ENCODE results near the gene SIPA1L3.

The SIPA1L3 gene

DNA sequence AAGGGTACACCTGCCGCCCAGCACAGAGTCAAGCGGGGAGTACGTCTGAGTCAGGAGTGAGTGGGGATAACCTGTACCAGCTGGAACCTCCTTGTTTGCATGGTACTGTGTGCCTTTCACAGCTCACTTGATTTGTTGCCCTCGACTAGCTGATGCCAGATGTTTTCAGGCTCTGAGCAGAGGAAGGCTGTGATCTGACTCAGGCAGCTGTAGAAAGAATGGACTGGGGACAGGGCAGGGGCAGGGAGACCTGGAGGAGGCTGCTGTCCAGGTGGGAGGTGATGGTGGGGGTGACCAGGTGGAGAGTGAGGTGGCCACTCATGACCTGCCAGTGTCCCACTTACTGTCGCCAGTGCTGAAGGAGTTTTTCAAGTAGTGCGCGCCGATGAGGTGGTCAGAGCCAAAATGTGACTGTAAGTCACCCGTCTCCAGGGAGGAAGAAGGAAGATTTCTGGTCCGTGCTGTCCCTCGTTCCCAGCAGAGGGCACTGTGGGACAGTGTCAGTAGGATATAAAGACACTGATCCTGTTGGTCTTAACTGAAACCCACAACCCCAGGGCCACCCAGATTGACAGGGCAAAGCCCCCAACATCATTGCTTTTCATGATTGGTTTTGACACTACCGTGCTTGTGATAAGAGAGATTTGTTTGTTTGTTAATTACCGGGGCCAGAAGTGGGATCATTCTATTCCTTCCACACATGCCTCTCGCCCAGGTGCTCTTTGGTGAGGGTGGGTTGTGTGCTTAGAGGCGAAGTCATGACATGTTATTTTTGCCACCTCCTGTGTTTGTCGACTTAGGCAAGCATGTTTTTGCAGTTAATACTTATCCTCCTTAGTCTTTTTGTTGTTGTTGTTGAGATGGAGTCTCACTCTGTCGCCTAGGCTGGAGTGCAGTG lies 188.7 kb downstream of the SIPA1L3 start:
- Mint-ChIP-seq H3K9me3 (peaks cover 7% of the 10 kb centered on the region), H3K27ac (peak overlapping the region; percentile 28), H3K27me3 (no peaks in the 10 kb centered on the region), H3K4me3 (no peak overlapping the region), H3K36me3 (ENCODE audit: low read depth) (peaks cover 18% of the 10 kb centered on the region), H3K4me1 (ENCODE audit: low read depth) (peaks cover 5% of the 10 kb centered on the region)

- no peak overlapping the region for H3K4me3 Mint-ChIP-seq
- H3K4me1 Mint-ChIP-seq (ENCODE audit: low read depth) = peaks cover 5% of the 10 kb centered on the region
- H3K27ac Mint-ChIP-seq = no peak overlapping the region
- no peaks in the 10 kb centered on the region for H3K27me3 Mint-ChIP-seq
- H3K9me3 Mint-ChIP-seq = peaks cover 7% of the 10 kb centered on the region
- H3K36me3 Mint-ChIP-seq (ENCODE audit: low read depth) = peaks cover 24% of the 10 kb centered on the region
These were observed 193.0 kb downstream of the SIPA1L3 start for GRCh38 chr19:38099966-38100365.

- no peaks in the 10 kb centered on the region for H3K27me3 Mint-ChIP-seq
- no peak overlapping the region for H3K4me3 Mint-ChIP-seq
- H3K4me1 Mint-ChIP-seq (ENCODE audit: low read depth) = peaks cover 3% of the 10 kb centered on the region
- H3K27ac Mint-ChIP-seq = no peak overlapping the region
- peaks cover 27% of the 10 kb centered on the region for H3K36me3 Mint-ChIP-seq (ENCODE audit: low read depth)
- H3K9me3 Mint-ChIP-seq = peaks cover 7% of the 10 kb centered on the region
These were observed 193.6 kb downstream of the SIPA1L3 start for GRCh38 chr19:38100589-38100988.

GRCh38 chr19:38101723-38102122 lies 194.7 kb downstream of the SIPA1L3 start:
- peaks cover 36% of the 10 kb centered on the region for H3K36me3 Mint-ChIP-seq (ENCODE audit: low read depth)

DNA sequence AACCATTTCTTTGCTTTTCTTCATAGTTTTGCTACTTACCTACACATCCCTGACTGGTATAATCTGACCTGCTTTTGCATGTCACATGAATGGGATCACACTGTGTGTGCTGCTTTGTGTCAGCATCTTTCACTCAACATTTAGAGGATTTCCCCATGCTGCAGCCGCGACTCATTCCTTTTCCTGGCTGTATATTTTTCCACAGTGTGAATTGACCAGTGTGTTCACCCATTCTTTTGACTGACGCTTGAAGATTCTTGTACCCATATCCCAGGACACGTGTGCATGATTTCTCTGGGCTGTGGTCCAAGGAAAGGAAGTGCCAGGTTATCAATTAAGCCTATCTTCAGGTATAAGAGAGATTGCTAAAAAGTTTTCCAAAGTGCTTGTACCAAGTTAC lies 198.6 kb downstream of the SIPA1L3 start:
- Mint-ChIP-seq H3K27me3 (no peaks in the 10 kb centered on the region), H3K9me3 (no peaks in the 10 kb centered on the region), H3K36me3 (ENCODE audit: low read depth) (peaks cover 49% of the 10 kb centered on the region), H3K27ac (no peak overlapping the region), H3K4me3 (no peak overlapping the region), H3K4me1 (ENCODE audit: low read depth) (no peaks in the 10 kb centered on the region)

More at GRCh38 chr19:38101723-38102122, 194.7 kb downstream of the SIPA1L3 start:
- no peak overlapping the region for H3K27ac Mint-ChIP-seq
- no peak overlapping the region for H3K4me3 Mint-ChIP-seq
- H3K4me1 Mint-ChIP-seq (ENCODE audit: low read depth) = no peaks in the 10 kb centered on the region
- peaks cover 7% of the 10 kb centered on the region for H3K9me3 Mint-ChIP-seq
- H3K27me3 Mint-ChIP-seq = no peaks in the 10 kb centered on the region

GRCh38 chr19:38107129-38107528 lies 200.1 kb downstream of the SIPA1L3 start:
- Mint-ChIP-seq H3K27ac (no peak overlapping the region), H3K9me3 (no peaks in the 10 kb centered on the region), H3K4me1 (ENCODE audit: low read depth) (no peaks in the 10 kb centered on the region), H3K4me3 (no peak overlapping the region), H3K36me3 (ENCODE audit: low read depth) (peaks cover 58% of the 10 kb centered on the region), H3K27me3 (no peaks in the 10 kb centered on the region)

- no peak overlapping the region for H3K27ac Mint-ChIP-seq
These were observed 204.9 kb downstream of the SIPA1L3 start for GRCh38 chr19:38111898-38112297.

DNA sequence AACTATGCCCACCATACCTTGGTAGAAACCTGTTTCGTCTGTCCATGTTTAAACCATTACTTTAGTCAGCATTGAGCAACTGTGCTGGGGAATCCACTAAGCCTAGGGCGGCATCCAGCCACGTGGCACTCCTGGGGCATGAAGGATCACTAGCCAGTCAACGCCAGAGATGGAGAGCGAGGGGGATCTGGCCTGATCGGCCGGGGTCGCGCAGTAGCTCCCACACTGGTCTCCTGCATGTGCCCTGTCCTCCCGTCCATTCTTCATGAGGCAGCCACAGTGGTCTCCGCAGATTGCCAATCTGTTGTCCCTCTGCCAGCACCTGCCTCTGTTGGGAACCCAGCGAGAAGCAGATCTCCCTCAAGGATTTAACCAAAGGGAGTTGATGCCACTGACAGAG lies 207.6 kb downstream of the SIPA1L3 start:
- H3K36me3 Mint-ChIP-seq (ENCODE audit: low read depth) = peaks cover 39% of the 10 kb centered on the region
- peaks cover 14% of the 10 kb centered on the region for H3K4me1 Mint-ChIP-seq (ENCODE audit: low read depth)
- H3K27me3 Mint-ChIP-seq = no peaks in the 10 kb centered on the region
- H3K9me3 Mint-ChIP-seq = peaks cover 5% of the 10 kb centered on the region
- no peak overlapping the region for H3K4me3 Mint-ChIP-seq
- H3K27ac Mint-ChIP-seq = no peak overlapping the region

More at GRCh38 chr19:38111898-38112297, 204.9 kb downstream of the SIPA1L3 start:
- H3K4me3 Mint-ChIP-seq = no peak overlapping the region
- no peaks in the 10 kb centered on the region for H3K9me3 Mint-ChIP-seq
- H3K27me3 Mint-ChIP-seq = no peaks in the 10 kb centered on the region
- peaks cover 45% of the 10 kb centered on the region for H3K36me3 Mint-ChIP-seq (ENCODE audit: low read depth)
- peaks cover 14% of the 10 kb centered on the region for H3K4me1 Mint-ChIP-seq (ENCODE audit: low read depth)

DNA sequence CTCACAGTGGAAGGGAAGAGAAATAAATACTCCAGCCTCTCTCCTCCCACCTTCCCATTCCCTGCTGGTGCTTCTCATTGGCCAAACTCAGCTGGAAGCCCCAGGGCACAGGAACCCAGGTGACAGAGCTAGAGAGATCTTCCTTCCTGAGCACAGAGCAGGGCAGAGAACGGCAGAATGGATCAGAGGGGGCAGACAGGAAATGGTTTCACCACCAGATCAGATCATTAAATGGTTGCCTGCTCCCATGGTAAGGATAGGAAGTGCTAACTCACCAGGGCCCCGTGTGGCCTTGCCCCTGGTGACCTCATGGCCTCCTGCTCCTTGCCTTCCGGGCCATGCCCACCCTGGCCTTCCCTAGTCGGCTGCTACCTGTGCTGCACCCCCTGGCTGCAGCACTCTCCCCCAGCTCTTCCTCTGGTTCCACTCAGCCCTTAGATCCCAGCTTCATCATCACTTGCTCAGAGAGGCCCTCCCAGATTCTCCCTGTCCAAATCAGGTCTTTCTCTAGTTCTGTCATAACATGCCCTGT lies 208.3 kb downstream of the SIPA1L3 start:
- H3K27ac Mint-ChIP-seq = no peak overlapping the region
- peaks cover 44% of the 10 kb centered on the region for H3K36me3 Mint-ChIP-seq (ENCODE audit: low read depth)
- peaks cover 14% of the 10 kb centered on the region for H3K4me1 Mint-ChIP-seq (ENCODE audit: low read depth)
- no peaks in the 10 kb centered on the region for H3K27me3 Mint-ChIP-seq
- H3K9me3 Mint-ChIP-seq = peaks cover 5% of the 10 kb centered on the region
- H3K4me3 Mint-ChIP-seq = no peak overlapping the region

GRCh38 chr19:38118176-38118575 lies 211.2 kb downstream of the SIPA1L3 start:
- H3K9me3 Mint-ChIP-seq = peaks cover 10% of the 10 kb centered on the region
- H3K4me3 Mint-ChIP-seq = no peak overlapping the region
- no peak overlapping the region for H3K27ac Mint-ChIP-seq
- peaks cover 44% of the 10 kb centered on the region for H3K36me3 Mint-ChIP-seq (ENCODE audit: low read depth)
- no peaks in the 10 kb centered on the region for H3K27me3 Mint-ChIP-seq
- H3K4me1 Mint-ChIP-seq (ENCODE audit: low read depth) = peaks cover 14% of the 10 kb centered on the region

DNA sequence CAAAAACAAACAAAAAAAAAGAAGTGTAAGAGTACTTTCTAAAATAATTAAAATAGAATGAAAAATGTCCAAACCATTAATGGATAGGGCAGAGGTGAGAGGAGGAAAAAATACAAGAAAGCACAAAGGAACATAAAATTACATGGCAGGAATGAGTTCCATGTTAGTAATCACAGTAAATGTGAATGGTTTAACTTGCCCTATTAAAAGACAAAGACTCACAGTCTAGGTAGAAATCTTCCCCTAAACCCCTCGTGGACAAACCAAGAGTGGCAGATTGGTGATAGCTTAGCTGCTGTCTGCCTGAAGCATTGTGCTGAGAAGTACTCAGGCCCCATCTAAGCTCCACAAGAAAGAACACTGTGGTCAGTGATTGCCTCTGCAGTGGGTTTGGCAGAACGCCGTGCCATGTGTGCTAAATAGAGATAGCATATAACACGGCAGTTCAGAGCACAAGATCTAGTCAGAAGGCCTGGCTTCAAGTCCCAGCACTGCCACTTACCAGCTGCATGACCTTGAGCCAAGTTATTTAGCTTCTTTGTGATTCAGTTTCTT lies 213.5 kb downstream of the SIPA1L3 start:
- no peak overlapping the region for H3K27ac Mint-ChIP-seq
- peaks cover 1% of the 10 kb centered on the region for H3K4me1 Mint-ChIP-seq (ENCODE audit: low read depth)
- peaks cover 10% of the 10 kb centered on the region for H3K9me3 Mint-ChIP-seq
- no peaks in the 10 kb centered on the region for H3K27me3 Mint-ChIP-seq
- no peak overlapping the region for H3K4me3 Mint-ChIP-seq
- H3K36me3 Mint-ChIP-seq (ENCODE audit: low read depth) = peaks cover 38% of the 10 kb centered on the region

DNA sequence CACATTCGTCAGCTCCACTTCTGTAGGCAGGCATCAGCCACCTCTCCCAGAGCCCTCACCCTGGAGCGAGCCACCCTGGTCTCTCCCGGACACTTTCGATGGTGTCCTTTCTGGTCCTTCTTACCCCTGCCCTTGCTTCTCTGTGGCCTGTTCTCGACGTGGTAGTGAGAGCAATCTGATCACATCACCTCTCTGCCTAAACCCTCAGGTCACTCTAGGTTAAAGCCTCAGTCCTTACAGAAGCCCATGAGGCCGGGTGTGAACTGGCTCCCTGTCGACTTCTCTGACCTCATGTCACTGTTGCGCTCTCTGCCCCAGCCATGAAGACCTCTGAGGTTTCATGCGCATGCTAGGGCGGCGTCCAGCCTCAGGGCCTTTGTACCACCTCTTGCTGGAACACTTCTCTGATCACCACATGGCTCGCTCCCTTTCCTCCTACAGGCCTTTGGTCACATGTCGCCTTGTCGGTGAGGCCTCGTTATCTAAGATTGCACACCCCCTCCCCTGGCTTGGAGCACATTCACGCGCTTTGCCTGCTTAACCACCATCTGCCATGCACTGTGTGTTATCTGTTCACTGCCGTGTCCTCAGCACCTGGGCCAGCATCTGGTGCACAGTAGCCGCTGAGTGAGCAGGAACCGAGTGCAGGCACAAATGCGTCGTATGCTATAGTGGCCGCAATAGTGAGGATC lies 215.5 kb downstream of the SIPA1L3 start:
- Mint-ChIP-seq H3K27me3 (no peaks in the 10 kb centered on the region), H3K4me1 (ENCODE audit: low read depth) (no peaks in the 10 kb centered on the region), H3K9me3 (peaks cover 10% of the 10 kb centered on the region), H3K4me3 (no peak overlapping the region), H3K36me3 (ENCODE audit: low read depth) (peaks cover 42% of the 10 kb centered on the region), H3K27ac (no peak overlapping the region)

DNA sequence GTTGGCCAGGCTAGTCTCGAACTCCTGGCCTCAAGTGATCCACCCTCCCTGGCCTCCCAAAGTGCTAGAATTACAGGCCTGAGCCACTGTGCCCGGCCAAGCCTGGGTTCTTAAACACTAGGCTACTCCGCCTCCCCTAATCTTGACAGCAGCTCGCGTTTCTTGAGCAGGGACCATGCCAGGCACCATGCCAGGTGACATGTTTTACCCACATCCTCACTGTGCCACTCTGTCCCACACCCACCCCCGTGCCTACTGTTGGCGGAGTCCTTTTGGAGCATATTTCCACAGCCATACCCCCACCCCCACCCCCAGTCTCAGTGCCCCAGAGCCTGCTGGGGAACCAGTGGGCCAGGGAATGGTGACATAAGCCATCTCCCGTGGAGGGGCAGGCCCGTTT lies 218.2 kb downstream of the SIPA1L3 start:
- H3K9me3 Mint-ChIP-seq = peaks cover 6% of the 10 kb centered on the region
- no peak overlapping the region for H3K27ac Mint-ChIP-seq
- H3K36me3 Mint-ChIP-seq (ENCODE audit: low read depth) = peaks cover 22% of the 10 kb centered on the region
- no peak overlapping the region for H3K4me3 Mint-ChIP-seq
- H3K27me3 Mint-ChIP-seq = no peaks in the 10 kb centered on the region
- no peaks in the 10 kb centered on the region for H3K4me1 Mint-ChIP-seq (ENCODE audit: low read depth)

DNA sequence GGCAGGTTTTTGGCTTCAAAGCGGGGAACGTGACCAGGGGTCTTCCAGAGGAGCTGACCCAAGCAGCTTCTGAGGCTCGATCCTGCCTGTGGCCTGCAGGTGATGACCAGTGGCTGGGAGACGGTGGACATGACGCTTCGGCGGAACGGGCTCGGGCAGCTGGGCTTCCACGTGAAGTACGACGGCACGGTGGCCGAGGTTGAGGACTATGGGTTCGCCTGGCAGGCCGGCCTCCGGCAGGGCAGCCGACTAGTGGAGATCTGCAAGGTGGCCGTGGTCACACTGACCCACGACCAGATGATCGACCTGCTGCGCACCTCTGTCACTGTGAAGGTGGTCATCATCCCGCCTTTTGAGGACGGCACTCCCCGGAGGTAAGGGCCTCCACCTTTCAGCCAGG lies 223.4 kb downstream of the SIPA1L3 start:
- Mint-ChIP-seq H3K4me3 (no peak overlapping the region), H3K27me3 (no peaks in the 10 kb centered on the region), H3K4me1 (ENCODE audit: low read depth) (no peaks in the 10 kb centered on the region), H3K9me3 (no peaks in the 10 kb centered on the region), H3K27ac (no peak overlapping the region), H3K36me3 (ENCODE audit: low read depth) (peaks cover 17% of the 10 kb centered on the region)

GRCh38 chr19:38132781-38133180 lies 225.8 kb downstream of the SIPA1L3 start:
- Mint-ChIP-seq H3K9me3 (no peaks in the 10 kb centered on the region), H3K4me1 (ENCODE audit: low read depth) (no peaks in the 10 kb centered on the region)

More at GRCh38 chr19:38132781-38133180, 225.8 kb downstream of the SIPA1L3 start:
- H3K27me3 Mint-ChIP-seq = no peaks in the 10 kb centered on the region
- no peak overlapping the region for H3K27ac Mint-ChIP-seq
- no peak overlapping the region for H3K4me3 Mint-ChIP-seq
- peaks cover 13% of the 10 kb centered on the region for H3K36me3 Mint-ChIP-seq (ENCODE audit: low read depth)

Measured in stimulated activated naive CD8-positive, alpha-beta T cell treated with anti-CD3 and anti-CD28 coated beads, Interleukin-15, Interleukin-2, amounts not matched to agents 100 ng/mL and 50 ng/mL, for 24 hours (primary cell).